Measurements from ENCODE around the gene FAM171A1.
"Not testable (repeated sequence)": the region's sequence is repeated elsewhere in the genome, so short reads cannot be mapped to it uniquely, and the experiment has no call there.

The FAM171A1 gene

GRCh38 chr10:15370856-15371701 lies at the start of gene FAM171A1:
FAM171A1 (minus strand) TSS chr10:15371289; CDS start chr10:15371052, 237 bp downstream.
- peak; percentile 36 to 41 for DNase-seq (ENCODE audit: low read depth in 2 of 2)

GRCh38 chr10:15420858-15421257 lies 49.8 kb upstream of the FAM171A1 start:
- no peak for DNase-seq (ENCODE audit: low read depth in 2 of 2)

GRCh38 chr10:15419279-15419874 lies 48.3 kb upstream of the FAM171A1 start:
- DNase-seq (ENCODE audit: low read depth in 2 of 2), result no peak

GRCh38 chr10:15416034-15416433 lies 44.9 kb upstream of the FAM171A1 start:
- no peak for DNase-seq (ENCODE audit: low read depth in 2 of 2)

- DNase-seq (ENCODE audit: low read depth in 2 of 2), result no peak
Measured at GRCh38 chr10:15411010-15411409, 39.9 kb upstream of the FAM171A1 start.

GRCh38 chr10:15409350-15409749 lies 38.3 kb upstream of the FAM171A1 start:
- DNase-seq (ENCODE audit: low read depth in 2 of 2), result not testable (repeated sequence)

- DNase-seq (ENCODE audit: low read depth in 2 of 2), result no peak
Measured at GRCh38 chr10:15408557-15408956, 37.5 kb upstream of the FAM171A1 start.

- no peak for DNase-seq (ENCODE audit: low read depth in 2 of 2)
Measured at GRCh38 chr10:15405319-15405718, 34.2 kb upstream of the FAM171A1 start.

- DNase-seq (ENCODE audit: low read depth in 2 of 2), result no peak
Measured at GRCh38 chr10:15401382-15401781, 30.3 kb upstream of the FAM171A1 start.

GRCh38 chr10:15400461-15400860 lies 29.4 kb upstream of the FAM171A1 start:
- not testable (repeated sequence) for DNase-seq (ENCODE audit: low read depth in 2 of 2)

- no peak for DNase-seq (ENCODE audit: low read depth in 2 of 2)
Measured at GRCh38 chr10:15399060-15399661, 28.1 kb upstream of the FAM171A1 start.

GRCh38 chr10:15395935-15396334 lies 24.8 kb upstream of the FAM171A1 start:
- DNase-seq (ENCODE audit: low read depth in 2 of 2), result no peak

- DNase-seq (ENCODE audit: low read depth in 2 of 2), result no peak
Measured at GRCh38 chr10:15393139-15393825, 22.2 kb upstream of the FAM171A1 start.

- DNase-seq (ENCODE audit: low read depth in 2 of 2), result no peak
Measured at GRCh38 chr10:15391491-15391890, 20.4 kb upstream of the FAM171A1 start.

GRCh38 chr10:15388172-15388571 lies 17.1 kb upstream of the FAM171A1 start:
- not testable (repeated sequence) for DNase-seq (ENCODE audit: low read depth in 2 of 2)

- DNase-seq (ENCODE audit: low read depth in 2 of 2), result no peak
Measured at GRCh38 chr10:15387021-15387420, 15.9 kb upstream of the FAM171A1 start.

GRCh38 chr10:15385552-15386455 lies 14.7 kb upstream of the FAM171A1 start:
- DNase-seq (ENCODE audit: low read depth in 2 of 2), result no peak

GRCh38 chr10:15381420-15381819 lies 10.3 kb upstream of the FAM171A1 start:
- no peak for DNase-seq (ENCODE audit: low read depth in 2 of 2)

- no peak for DNase-seq (ENCODE audit: low read depth in 2 of 2)
Measured at GRCh38 chr10:15379078-15379477, 8.0 kb upstream of the FAM171A1 start.

GRCh38 chr10:15378569-15378968 lies 7.5 kb upstream of the FAM171A1 start:
- no peak for DNase-seq (ENCODE audit: low read depth in 2 of 2)

- DNase-seq (ENCODE audit: low read depth in 2 of 2), result no peak
Measured at GRCh38 chr10:15374566-15374965, 3.5 kb upstream of the FAM171A1 start.
